Nephron progenitor cell (in vitro differentiated cells): ENCODE results near the gene RPS8.
A peak's percentile ranks its signal among the peaks of the same experiment; 100 is the strongest.
"Not testable (repeated sequence)": the region's sequence is repeated elsewhere in the genome, so short reads cannot be mapped to it uniquely, and the experiment has no call there.

Experiments
- DNase-seq: peaks from one replicate; pipeline ENCODE4 v3.0.0; 2021
- H3K27ac Mint-ChIP-seq: 2 replicates; pipeline ENCODE4 v1.8.0; 2021; ENCODE audit warnings: mild to moderate bottlenecking, moderate library complexity, mixed read lengths
- H3K27me3 Mint-ChIP-seq: 2 replicates; pipeline ENCODE4 v1.8.0; 2021; ENCODE audit warnings: mild to moderate bottlenecking, low read depth, mixed read lengths; ENCODE audit not compliant: poor library complexity
- H3K36me3 Mint-ChIP-seq: 2 replicates; pipeline ENCODE4 v1.8.0; 2021; ENCODE audit warnings: low read depth, mixed read lengths
- H3K4me1 Mint-ChIP-seq: 2 replicates; pipeline ENCODE4 v1.8.0; 2021; ENCODE audit warnings: mixed read lengths
- H3K4me3 Mint-ChIP-seq: 2 replicates; pipeline ENCODE4 v1.8.0; 2021; ENCODE audit warnings: mild to moderate bottlenecking, moderate library complexity, mixed read lengths
- H3K9me3 Mint-ChIP-seq: 2 replicates; pipeline ENCODE4 v1.8.0; 2021; ENCODE audit warnings: mild to moderate bottlenecking, moderate library complexity, mixed read lengths
- TF ChIP-seq, protein P1 (sequence below): fragments of 200-600 bp; sonication (generic); IDR thresholded peaks from 2 replicates; pipeline ENCODE4 v1.5.0; 2021; ENCODE audit warnings: antibody characterized with exemption

The RPS8 gene

DNA sequence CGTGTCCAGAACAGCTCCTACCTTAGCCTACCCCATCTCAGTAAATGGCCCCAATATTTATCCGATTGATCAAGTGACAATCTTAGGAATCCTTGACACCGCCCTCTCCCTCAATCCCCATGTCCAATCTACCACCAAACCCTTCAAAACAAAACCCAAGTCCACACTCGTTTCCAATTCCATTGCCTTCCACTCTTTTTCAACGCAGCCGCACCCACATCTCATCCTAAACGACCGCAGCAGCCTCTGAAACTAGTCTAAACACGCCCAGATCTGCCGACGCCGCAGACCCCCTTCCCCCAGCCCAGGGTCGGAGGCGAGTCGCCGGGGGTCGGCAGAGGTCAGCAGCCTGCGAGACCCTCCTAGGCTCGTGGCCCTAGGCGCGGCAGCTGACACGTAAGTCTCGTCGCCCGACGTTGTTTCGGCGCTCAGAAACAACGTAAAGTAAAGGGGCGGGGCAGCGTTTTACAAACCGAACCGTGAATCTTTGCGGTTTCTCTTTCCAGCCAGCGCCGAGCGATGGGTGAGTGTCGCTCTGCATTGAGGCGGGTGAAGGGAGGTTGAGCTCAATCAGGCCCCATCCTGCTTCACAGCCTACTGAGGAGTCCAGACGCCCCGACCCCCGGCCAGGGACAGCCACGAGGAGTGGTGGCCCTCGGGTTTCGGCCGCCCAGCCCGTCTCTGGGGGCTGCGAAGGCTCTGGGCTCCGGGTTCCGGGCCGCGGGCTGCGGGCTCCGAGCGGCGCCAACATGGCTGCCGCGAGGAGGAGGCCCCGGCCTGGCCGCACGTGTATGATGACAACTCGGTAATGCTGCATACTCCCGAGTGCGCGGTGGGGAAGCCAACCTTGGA lies at the start of gene RPS8:
Gene RPS8 (plus strand): TSS at position 463 of the 852 bp plus-strand sequence. CDS start 57 bp downstream, at position 520.
- Mint-ChIP-seq H3K9me3 (no peaks in the 10 kb centered on the region), H3K27ac (peak within 1 kb of the TSS; percentile 99), H3K4me3 (peak within 1 kb of the TSS; percentile 89), H3K4me1 (peaks cover 47% of the 10 kb centered on the region), H3K27me3 (peaks cover 10% of the 10 kb centered on the region), H3K36me3 (peaks cover 37% of the 10 kb centered on the region)
- TF ChIP-seq, protein P1, sequence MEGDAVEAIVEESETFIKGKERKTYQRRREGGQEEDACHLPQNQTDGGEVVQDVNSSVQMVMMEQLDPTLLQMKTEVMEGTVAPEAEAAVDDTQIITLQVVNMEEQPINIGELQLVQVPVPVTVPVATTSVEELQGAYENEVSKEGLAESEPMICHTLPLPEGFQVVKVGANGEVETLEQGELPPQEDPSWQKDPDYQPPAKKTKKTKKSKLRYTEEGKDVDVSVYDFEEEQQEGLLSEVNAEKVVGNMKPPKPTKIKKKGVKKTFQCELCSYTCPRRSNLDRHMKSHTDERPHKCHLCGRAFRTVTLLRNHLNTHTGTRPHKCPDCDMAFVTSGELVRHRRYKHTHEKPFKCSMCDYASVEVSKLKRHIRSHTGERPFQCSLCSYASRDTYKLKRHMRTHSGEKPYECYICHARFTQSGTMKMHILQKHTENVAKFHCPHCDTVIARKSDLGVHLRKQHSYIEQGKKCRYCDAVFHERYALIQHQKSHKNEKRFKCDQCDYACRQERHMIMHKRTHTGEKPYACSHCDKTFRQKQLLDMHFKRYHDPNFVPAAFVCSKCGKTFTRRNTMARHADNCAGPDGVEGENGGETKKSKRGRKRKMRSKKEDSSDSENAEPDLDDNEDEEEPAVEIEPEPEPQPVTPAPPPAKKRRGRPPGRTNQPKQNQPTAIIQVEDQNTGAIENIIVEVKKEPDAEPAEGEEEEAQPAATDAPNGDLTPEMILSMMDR, result no peak
- DNase-seq, result peak; percentile 90

DNA sequence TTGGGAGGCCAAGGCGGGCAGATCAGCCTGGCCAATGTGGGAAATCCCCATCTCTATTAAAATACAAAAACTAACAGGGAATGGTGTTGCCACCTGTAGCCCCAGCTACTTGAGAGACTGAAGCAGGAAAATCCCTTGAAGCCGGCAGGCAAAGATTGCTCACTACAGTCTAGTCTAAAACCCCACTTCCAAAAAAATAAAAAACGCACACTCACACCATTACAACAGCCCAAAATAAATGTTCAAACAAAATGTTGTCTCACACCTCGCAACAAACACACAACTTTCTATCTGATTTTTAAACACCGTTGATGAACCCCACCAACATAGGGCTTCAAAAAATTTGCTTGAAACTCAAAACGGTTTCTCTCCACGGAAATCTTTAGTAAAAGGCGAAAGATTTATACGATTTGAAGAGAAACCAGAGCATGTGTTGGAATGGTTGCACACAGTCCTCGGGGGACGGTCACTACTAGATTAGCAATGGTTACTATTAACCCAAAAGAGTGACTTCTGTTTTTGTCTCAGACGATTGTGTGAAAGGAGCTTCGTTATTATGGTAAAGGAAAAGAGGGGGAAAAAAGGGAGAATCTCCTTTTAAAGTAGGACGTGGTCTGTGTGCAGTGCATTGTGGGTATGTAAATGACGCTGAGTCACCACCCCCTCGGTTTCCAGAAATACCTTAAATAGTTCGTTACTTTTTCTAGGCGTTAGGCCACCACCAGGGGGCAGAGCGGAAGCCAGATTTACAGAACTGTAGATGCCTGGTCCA lies 44.4 kb upstream of the RPS8 start, which contains the start of gene RNU5D-1:
Gene RNU5D-1 (minus strand): TSS at position 430 of the 772 bp plus-strand sequence.
- TF ChIP-seq, protein P1, result peak; percentile 82
- H3K36me3 Mint-ChIP-seq, result no peaks in the 10 kb centered on the region
- peak within 1 kb of the TSS; percentile 100 for H3K27ac Mint-ChIP-seq
- H3K4me1 Mint-ChIP-seq, result peaks cover 28% of the 10 kb centered on the region
- H3K27me3 Mint-ChIP-seq, result no peaks in the 10 kb centered on the region
- H3K9me3 Mint-ChIP-seq, result no peaks in the 10 kb centered on the region
- peak within 1 kb of the TSS; percentile 56 for H3K4me3 Mint-ChIP-seq
- peak; percentile 94 for DNase-seq

DNA sequence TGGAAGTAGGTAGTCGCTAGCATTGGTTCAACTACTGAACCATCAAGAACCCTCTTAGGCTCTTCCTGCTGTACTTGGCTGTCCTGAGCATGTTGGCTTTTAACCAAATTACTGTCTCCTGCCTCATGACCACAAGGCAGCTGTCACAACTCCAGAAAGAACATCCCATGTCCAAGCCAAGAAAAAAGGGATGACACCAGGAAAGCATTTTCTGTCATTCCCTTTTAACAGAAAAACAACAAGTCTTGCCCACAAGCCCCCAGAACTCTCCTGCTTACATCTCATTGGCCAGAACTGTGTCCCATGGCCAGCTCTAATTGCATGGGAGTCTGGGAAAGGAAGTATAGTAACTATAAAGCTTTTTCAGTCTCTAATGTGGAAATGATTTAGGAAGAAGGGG lies 42.0 kb upstream of the RPS8 start:
- Mint-ChIP-seq H3K27ac (no peak overlapping the region), H3K4me1 (peaks cover 28% of the 10 kb centered on the region), H3K27me3 (no peaks in the 10 kb centered on the region), H3K36me3 (no peaks in the 10 kb centered on the region), H3K4me3 (no peak overlapping the region), H3K9me3 (peaks cover 4% of the 10 kb centered on the region)
- DNase-seq, result no peak
- TF ChIP-seq, protein P1, result no peak

DNA sequence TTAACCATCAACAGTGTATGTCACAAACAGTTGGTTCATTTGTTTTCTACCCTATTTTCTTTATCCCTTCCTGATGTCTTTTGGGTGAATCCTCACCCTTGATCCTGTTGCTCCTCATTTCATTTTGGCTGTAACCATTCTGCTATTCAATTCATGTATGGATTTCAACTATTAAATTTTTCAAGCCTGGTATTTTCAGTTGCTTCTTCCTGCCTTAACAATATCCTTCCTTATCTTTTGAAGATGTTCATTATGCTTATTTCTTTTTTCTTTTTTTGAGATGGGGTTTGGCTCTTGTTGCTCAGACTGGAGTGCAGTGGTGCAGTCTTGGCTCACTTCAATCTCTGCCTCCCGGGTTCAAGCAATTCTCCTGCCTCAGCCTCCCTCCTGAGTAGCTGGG lies 41.6 kb upstream of the RPS8 start:
- Mint-ChIP-seq H3K27me3 (no peaks in the 10 kb centered on the region), H3K9me3 (peaks cover 6% of the 10 kb centered on the region), H3K4me3 (no peak overlapping the region), H3K36me3 (no peaks in the 10 kb centered on the region), H3K27ac (no peak overlapping the region), H3K4me1 (peaks cover 28% of the 10 kb centered on the region)
- no peak for DNase-seq
- TF ChIP-seq, protein P1, result no peak

DNA sequence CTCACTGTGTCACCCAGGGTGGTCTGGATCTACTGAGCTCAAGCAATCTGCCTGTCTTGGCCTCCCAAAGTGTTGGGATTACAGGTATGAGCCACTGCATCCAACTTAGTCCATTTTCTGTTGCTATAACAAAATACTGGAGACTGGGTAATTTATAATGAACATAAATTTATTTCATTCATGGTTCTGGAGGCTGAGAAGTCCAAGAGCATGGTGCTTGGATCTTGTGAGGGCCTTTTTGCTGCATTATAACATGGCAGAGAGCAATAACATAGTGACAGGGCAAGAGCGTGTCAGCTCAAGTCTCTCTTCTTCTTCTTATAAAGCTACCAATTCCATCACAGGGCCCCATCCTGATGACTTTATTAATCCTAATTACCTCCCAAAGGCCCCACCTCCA lies 39.3 kb upstream of the RPS8 start:
- Mint-ChIP-seq H3K36me3 (peaks cover 6% of the 10 kb centered on the region), H3K4me1 (peaks cover 31% of the 10 kb centered on the region), H3K4me3 (no peak overlapping the region), H3K27ac (no peak overlapping the region), H3K9me3 (peaks cover 12% of the 10 kb centered on the region), H3K27me3 (no peaks in the 10 kb centered on the region)
- DNase-seq, result no peak
- TF ChIP-seq, protein P1, result no peak

DNA sequence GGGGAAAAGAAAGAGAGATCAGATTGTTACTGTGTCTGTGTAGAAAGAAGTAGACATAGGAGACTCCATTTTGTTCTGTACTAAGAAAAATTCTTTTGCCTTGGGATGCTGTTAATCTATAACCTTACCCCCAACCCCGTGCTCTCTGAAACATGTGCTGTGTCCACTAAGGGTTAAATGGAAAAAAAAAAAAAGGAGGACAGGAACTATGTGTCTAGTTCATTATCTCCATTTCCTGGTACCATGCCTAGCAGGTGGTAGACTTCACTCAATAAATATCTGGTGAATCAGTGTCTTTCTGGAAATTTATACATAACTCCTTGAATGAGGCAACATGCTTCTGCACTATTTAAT lies 36.4 kb upstream of the RPS8 start:
- peaks cover 12% of the 10 kb centered on the region for H3K9me3 Mint-ChIP-seq
- H3K4me1 Mint-ChIP-seq, result peaks cover 27% of the 10 kb centered on the region
- peaks cover 20% of the 10 kb centered on the region for H3K36me3 Mint-ChIP-seq
- H3K27ac Mint-ChIP-seq, result peak overlapping the region; percentile 85
- not testable (repeated sequence) for H3K27me3 Mint-ChIP-seq, DNase-seq
- peak overlapping the region; percentile 96 for H3K4me3 Mint-ChIP-seq
